Activated naive CD4-positive, alpha-beta T cell treated with anti-CD3 and anti-CD28 coated beads for 36 hours (primary cell): Measurements from ENCODE around the gene MAN2B2. TPM values are rescaled to one million over a fixed set of nuclear protein-coding genes. Genes with fewer than 3 reads are reported as not detected.

ENCODE experiments used
- CTCF ChIA-PET: fragments of 350-600 bp; sonication (Branson Sonifier 250); formaldehyde crosslinking; loops from one replicate; lab custom pipeline; 2021; ENCODE audit warnings: antibody characterized with exemption; lab: Charles Lee
- DNase-seq: peaks from one replicate; pipeline ENCODE4 v3.0.0-alpha.2; 2020
- H3K27ac Mint-ChIP-seq: one replicate; pipeline ENCODE4 v1.8.0; 2021; ENCODE audit warnings: mild to moderate bottlenecking, mixed read lengths
- H3K27me3 Mint-ChIP-seq: one replicate; pipeline ENCODE4 v1.8.0; 2021; ENCODE audit warnings: low read depth, mixed read lengths
- H3K36me3 Mint-ChIP-seq: one replicate; pipeline ENCODE4 v1.8.0; 2021; ENCODE audit warnings: low read depth, mixed read lengths
- H3K4me1 Mint-ChIP-seq: one replicate; pipeline ENCODE4 v1.8.0; 2021; ENCODE audit warnings: low read depth, mixed read lengths
- H3K4me3 Mint-ChIP-seq: one replicate; pipeline ENCODE4 v1.8.0; 2021; ENCODE audit warnings: mild to moderate bottlenecking, moderate library complexity, mixed read lengths
- H3K9me3 Mint-ChIP-seq: one replicate; pipeline ENCODE4 v1.8.0; 2021; ENCODE audit warnings: mixed read lengths
- intact Hi-C: fragments of 100-400 bp; cut with micrococcal nuclease; formaldehyde crosslinking; loops from one replicate; pipeline ENCODE4 v1.15.1; 2023
- total RNA-seq, 2 experiments: library from RNA; stranded (reverse); gene quantifications; one replicate each; pipeline ENCODE4 v1.2.3, GENCODE V29; 2021

The MAN2B2 gene
- 10 to 100 TPM; 12.7 to 12.8 TPM for total RNA-seq

GRCh38 chr4:6574747-6575502, at the start of gene MAN2B2:
Gene MAN2B2, plus strand, starts transcription at chr4:6575189. Its CDS starts 22 bp downstream, at chr4:6575211.
- intact Hi-C loops = loop anchor here (1.0 to 10.0 kb wide), 7 partner anchors 66 to 493 kb away; partner anchors contain the start of genes BLOC1S4, GRPEL1 and KIAA0232
- Mint-ChIP-seq H3K4me1 (peaks cover 4% of the 10 kb centered on the region), H3K4me3 (peak within 1 kb of the TSS; percentile 84), H3K27me3 (no peaks in the 10 kb centered on the region), H3K9me3 (no peaks in the 10 kb centered on the region), H3K27ac (peak within 1 kb of the TSS; percentile 60), H3K36me3 (peaks cover 18% of the 10 kb centered on the region)
- DNase-seq = peak; percentile 83
- CTCF ChIA-PET = interaction anchor here (0.7 to 1.3 kb wide), 2 partner anchors 126 to 133 kb away, joined by 3 to 4 read pairs; no protein-coding TSS in a partner anchor

- intact Hi-C loops = no loop called here
- no peaks in the 10 kb centered on the region for H3K4me1 Mint-ChIP-seq
- H3K9me3 Mint-ChIP-seq = no peaks in the 10 kb centered on the region
- CTCF ChIA-PET = no interaction called here
- no peak overlapping the region for H3K27ac Mint-ChIP-seq
- H3K27me3 Mint-ChIP-seq = no peaks in the 10 kb centered on the region
- DNase-seq = no peak
- H3K4me3 Mint-ChIP-seq = no peak overlapping the region
- H3K36me3 Mint-ChIP-seq = no peaks in the 10 kb centered on the region
Observed at GRCh38 chr4:6525474-6525873, 49.5 kb upstream of the MAN2B2 start.

GRCh38 chr4:6526156-6526555, 48.8 kb upstream of the MAN2B2 start:
- Mint-ChIP-seq H3K9me3 (no peaks in the 10 kb centered on the region), H3K36me3 (no peaks in the 10 kb centered on the region), H3K27ac (no peak overlapping the region), H3K4me1 (no peaks in the 10 kb centered on the region), H3K4me3 (no peak overlapping the region), H3K27me3 (no peaks in the 10 kb centered on the region)
- intact Hi-C loops = no loop called here
- DNase-seq = no peak
- CTCF ChIA-PET = no interaction called here

GRCh38 chr4:6526671-6527091, 48.3 kb upstream of the MAN2B2 start:
- Mint-ChIP-seq H3K27ac (no peak overlapping the region), H3K27me3 (no peaks in the 10 kb centered on the region), H3K4me3 (no peak overlapping the region), H3K36me3 (no peaks in the 10 kb centered on the region), H3K9me3 (no peaks in the 10 kb centered on the region), H3K4me1 (no peaks in the 10 kb centered on the region)
- CTCF ChIA-PET = no interaction called here
- DNase-seq = no peak
- intact Hi-C loops = no loop called here

GRCh38 chr4:6527259-6527658, 47.7 kb upstream of the MAN2B2 start:
- no peak overlapping the region for H3K27ac Mint-ChIP-seq
- H3K4me3 Mint-ChIP-seq = no peak overlapping the region
- no peaks in the 10 kb centered on the region for H3K9me3 Mint-ChIP-seq
- DNase-seq = no peak
- no peaks in the 10 kb centered on the region for H3K36me3 Mint-ChIP-seq
- CTCF ChIA-PET = no interaction called here
- H3K27me3 Mint-ChIP-seq = no peaks in the 10 kb centered on the region
- H3K4me1 Mint-ChIP-seq = no peaks in the 10 kb centered on the region
- intact Hi-C loops = no loop called here

GRCh38 chr4:6527683-6528595, 47.0 kb upstream of the MAN2B2 start:
- no peaks in the 10 kb centered on the region for H3K4me1 Mint-ChIP-seq
- no peaks in the 10 kb centered on the region for H3K36me3 Mint-ChIP-seq
- no peak overlapping the region for H3K27ac Mint-ChIP-seq
- no peak for DNase-seq
- H3K4me3 Mint-ChIP-seq = no peak overlapping the region
- CTCF ChIA-PET = no interaction called here
- intact Hi-C loops = no loop called here
- no peaks in the 10 kb centered on the region for H3K9me3 Mint-ChIP-seq
- H3K27me3 Mint-ChIP-seq = no peaks in the 10 kb centered on the region

- H3K9me3 Mint-ChIP-seq = no peaks in the 10 kb centered on the region
- intact Hi-C loops = no loop called here
- H3K36me3 Mint-ChIP-seq = no peaks in the 10 kb centered on the region
- H3K27ac Mint-ChIP-seq = no peak overlapping the region
- no peaks in the 10 kb centered on the region for H3K4me1 Mint-ChIP-seq
- CTCF ChIA-PET = no interaction called here
- no peak overlapping the region for H3K4me3 Mint-ChIP-seq
- H3K27me3 Mint-ChIP-seq = no peaks in the 10 kb centered on the region
- no peak for DNase-seq
Observed at GRCh38 chr4:6529021-6529420, 46.0 kb upstream of the MAN2B2 start.

GRCh38 chr4:6530301-6530700, 44.7 kb upstream of the MAN2B2 start:
- no peak for DNase-seq
- Mint-ChIP-seq H3K36me3 (no peaks in the 10 kb centered on the region), H3K9me3 (no peaks in the 10 kb centered on the region), H3K27ac (no peak overlapping the region), H3K4me1 (no peaks in the 10 kb centered on the region), H3K4me3 (no peak overlapping the region), H3K27me3 (no peaks in the 10 kb centered on the region)
- intact Hi-C loops = no loop called here
- CTCF ChIA-PET = no interaction called here

GRCh38 chr4:6530964-6531363, 44.0 kb upstream of the MAN2B2 start:
- Mint-ChIP-seq H3K27me3 (no peaks in the 10 kb centered on the region), H3K4me3 (no peak overlapping the region), H3K27ac (no peak overlapping the region), H3K4me1 (no peaks in the 10 kb centered on the region), H3K36me3 (no peaks in the 10 kb centered on the region), H3K9me3 (no peaks in the 10 kb centered on the region)
- CTCF ChIA-PET = no interaction called here
- DNase-seq = no peak
- intact Hi-C loops = no loop called here

GRCh38 chr4:6532102-6532501, 42.9 kb upstream of the MAN2B2 start:
- Mint-ChIP-seq H3K27ac (no peak overlapping the region), H3K9me3 (no peaks in the 10 kb centered on the region), H3K27me3 (peaks cover 2% of the 10 kb centered on the region), H3K36me3 (no peaks in the 10 kb centered on the region), H3K4me1 (no peaks in the 10 kb centered on the region), H3K4me3 (no peak overlapping the region)
- intact Hi-C loops = no loop called here
- CTCF ChIA-PET = no interaction called here
- no peak for DNase-seq

GRCh38 chr4:6532658-6533057, 42.3 kb upstream of the MAN2B2 start:
- CTCF ChIA-PET = no interaction called here
- Mint-ChIP-seq H3K4me3 (no peak overlapping the region), H3K9me3 (no peaks in the 10 kb centered on the region), H3K27ac (no peak overlapping the region), H3K4me1 (no peaks in the 10 kb centered on the region), H3K36me3 (no peaks in the 10 kb centered on the region), H3K27me3 (peaks cover 2% of the 10 kb centered on the region)
- intact Hi-C loops = no loop called here
- no peak for DNase-seq

- CTCF ChIA-PET = no interaction called here
- intact Hi-C loops = no loop called here
- no peak for DNase-seq
- H3K4me1 Mint-ChIP-seq = no peaks in the 10 kb centered on the region
- no peaks in the 10 kb centered on the region for H3K9me3 Mint-ChIP-seq
- H3K27me3 Mint-ChIP-seq = peaks cover 5% of the 10 kb centered on the region
- H3K27ac Mint-ChIP-seq = no peak overlapping the region
- no peak overlapping the region for H3K4me3 Mint-ChIP-seq
- H3K36me3 Mint-ChIP-seq = no peaks in the 10 kb centered on the region
Observed at GRCh38 chr4:6534050-6534449, 40.9 kb upstream of the MAN2B2 start.
